Renal pelvis (tissue), 4 donors: ENCODE measurements around the gene OR52A1. TPM values are rescaled to one million over a fixed set of nuclear protein-coding genes. Genes with fewer than 3 reads are reported as not detected.

Experiments used
- DNase-seq: peaks from one replicate; pipeline ENCODE4 v3.0.0-alpha.2; 2013
- polyA plus RNA-seq, 3 donors: library from polyadenylated mRNA; unstranded; fragments of 120-200 nt; gene quantifications; one replicate each; pipeline ENCODE4 v1.2.1, GENCODE V29; 2013; ENCODE audit not compliant: insufficient read length in 3 of 3

The OR52A1 gene
- polyA plus RNA-seq, 3 donors, result 0.01 to 0.04 (median 0.03) TPM

DNA sequence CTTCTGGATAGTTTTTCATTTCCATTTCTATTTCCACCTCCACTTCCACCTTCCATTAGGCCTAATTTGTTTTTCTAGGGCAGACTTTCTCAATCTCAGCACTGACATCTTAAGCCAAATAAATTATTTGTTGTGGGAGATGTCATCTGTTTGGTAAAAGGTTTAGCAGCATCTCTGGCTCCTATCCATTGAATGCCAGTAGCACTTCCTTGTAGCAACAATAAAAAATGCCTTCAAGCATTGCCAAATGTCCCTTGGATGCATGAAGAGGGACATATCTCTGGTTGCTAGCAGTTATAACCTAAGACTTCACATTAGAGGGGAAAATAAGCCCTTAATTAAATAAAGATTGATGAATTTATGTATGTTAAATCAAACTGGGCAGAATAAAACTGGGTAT is 18.3 kb downstream of the OR52A1 start:
- DNase-seq, result no peak

DNA sequence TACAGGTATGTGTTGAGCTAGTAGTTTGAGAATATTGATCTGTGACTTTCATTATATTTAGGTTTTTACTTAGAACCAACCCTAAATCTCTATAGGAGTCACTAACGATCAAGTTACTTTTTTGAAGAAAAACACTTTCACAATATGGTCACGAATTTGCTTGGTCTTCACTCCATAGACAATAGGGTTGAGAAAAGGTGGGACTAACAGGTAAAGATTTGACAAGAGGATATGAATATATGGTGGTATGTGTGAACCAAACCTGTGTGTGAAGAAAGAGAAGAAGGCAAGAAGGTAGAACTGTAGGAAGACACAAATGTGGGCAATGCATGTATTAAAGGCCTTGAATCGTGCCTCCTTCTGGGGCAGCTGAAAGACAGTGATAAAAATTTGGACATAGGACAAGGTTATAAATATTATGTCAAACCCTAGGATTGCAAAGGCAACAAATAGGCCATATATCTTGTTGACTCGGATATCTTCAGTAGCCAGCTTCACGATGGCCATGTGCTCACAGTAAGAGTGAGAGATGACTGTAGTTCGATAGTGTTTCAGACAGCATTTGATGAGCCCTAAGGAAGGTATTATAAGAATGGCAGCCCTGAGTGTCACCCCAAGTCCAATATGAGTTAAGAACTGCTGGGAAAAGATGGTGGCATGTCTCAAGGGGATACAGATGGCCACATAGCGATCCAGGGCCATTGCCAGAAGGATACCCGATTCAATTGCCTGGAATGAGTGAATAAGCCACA is 22.8 kb downstream of the OR52A1 start:
- no peak for DNase-seq

GRCh38 chr11:5129457-5129877 is 25.1 kb downstream of the OR52A1 start:
- no peak for DNase-seq

DNA sequence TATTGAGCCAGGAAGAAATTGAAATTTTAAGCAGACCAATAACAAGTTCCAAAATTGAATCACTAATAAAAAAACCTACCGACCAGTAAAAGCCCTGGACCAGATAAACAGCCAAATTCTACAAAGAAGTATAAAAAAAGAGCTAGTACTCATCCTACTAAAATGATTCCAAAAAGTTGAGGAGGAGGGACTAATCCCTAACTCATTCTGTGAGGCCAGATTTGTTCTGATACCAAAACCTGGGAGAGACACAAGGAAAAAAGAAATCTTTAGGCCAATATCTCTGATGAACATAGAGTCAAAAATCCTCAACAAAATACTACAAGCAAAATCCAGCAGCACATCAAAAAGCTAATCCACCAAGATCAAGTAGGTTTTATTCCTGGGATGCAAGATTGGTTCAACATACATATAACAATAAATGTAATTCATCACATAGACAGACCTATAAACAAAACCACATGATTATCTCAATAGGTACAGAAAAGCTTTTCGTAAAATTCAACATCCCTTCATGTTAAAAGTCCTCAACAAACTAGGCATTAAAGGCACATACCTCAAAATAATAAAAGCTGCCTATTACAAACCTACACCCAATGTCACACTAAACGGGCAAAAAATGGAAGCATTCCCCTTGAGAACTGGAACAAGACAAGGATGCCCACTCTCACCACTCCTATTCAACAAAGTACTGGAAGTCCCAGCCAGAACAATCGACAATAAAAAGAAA is 29.5 kb downstream of the OR52A1 start:
- DNase-seq, result no peak

DNA sequence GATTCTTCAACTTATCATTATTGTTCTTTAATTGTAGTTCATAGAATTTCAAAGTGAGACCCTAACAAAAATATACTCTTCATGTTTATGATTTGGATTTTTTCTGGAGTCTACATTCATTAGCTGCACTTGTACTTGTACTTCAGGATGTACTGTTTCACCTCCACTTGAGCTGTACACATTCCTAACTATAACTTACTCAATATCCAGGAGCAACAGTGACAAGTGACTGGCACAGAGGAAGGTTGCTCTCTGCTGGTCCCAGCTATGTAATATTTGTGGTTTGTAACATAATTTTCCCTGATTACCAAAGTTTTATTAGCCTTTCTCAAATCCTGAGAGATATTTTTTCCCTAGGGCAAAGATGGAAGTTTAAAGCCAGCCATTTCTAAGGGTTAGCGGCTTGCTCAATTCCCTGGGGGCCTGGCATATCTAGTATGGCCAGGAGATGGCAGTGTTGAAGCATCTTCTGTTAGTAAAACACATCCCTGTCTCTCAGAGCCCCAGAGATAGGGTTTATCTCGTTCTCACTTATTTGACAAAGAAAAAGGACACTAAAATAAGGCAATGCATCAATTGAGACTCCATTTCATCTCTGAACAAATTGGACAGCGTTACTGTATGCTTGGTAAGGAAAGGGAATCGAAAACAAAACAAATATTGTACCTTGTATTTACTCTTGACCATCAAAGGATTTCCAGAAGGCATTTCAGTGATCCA is 30.6 kb downstream of the OR52A1 start:
- peak; percentile 58 for DNase-seq

DNA sequence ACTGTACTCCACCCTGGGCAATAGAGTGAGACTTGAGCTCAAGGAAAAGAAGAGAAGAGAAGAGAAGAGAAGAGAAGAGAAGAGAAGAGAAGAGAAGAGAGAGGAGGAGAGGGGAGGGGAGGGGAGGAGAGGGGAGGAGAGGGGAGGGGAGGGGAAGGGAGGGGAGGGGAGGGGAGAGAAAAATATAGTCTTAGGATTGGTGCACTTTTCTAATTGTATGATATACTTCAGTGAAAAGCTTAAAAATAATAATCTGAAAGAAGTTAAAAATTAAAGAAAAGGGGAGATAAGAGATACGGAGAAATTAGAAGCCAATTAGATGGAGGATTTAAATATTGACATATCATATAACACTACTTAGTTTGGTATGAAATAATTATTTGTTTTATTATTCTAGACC is 35.7 kb downstream of the OR52A1 start:
- DNase-seq, result no peak

DNA sequence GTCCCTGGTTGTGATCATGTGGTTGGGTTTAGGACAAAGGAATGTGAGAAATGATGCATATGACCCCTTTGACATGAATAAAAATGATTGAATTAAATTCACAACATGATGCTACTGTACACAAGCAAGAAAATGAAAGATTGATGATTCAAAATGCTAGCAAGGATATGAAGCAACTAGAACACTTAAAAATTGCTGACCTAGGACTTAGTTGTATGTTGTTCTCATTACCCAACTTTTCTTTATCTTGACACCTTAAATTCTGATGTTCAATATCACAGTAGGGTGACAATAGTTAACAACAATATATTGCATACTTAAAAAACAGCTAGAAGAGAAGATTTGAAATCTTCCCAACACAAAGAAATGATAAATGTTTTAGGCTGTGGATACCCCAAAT is 37.0 kb downstream of the OR52A1 start:
- no peak for DNase-seq

DNA sequence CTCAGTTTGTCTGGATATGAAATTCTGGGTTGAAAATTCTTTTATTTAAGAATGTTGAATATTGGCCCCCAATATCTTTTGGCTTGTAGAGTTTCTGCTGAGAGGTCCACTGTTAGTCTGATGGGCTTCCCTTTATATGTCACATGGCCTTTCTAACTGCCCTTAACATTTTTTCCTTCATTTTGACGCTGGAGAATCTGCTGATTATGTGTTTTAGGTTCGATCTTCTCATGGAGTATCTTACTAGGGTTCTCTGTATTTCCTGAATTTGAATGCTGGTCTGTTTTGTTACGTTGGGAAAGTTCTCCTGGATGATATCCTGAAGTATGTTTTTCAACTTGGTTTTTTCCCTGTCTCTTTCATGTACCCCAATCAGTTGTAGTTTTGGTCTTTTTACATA is 39.2 kb downstream of the OR52A1 start:
- no peak for DNase-seq

DNA sequence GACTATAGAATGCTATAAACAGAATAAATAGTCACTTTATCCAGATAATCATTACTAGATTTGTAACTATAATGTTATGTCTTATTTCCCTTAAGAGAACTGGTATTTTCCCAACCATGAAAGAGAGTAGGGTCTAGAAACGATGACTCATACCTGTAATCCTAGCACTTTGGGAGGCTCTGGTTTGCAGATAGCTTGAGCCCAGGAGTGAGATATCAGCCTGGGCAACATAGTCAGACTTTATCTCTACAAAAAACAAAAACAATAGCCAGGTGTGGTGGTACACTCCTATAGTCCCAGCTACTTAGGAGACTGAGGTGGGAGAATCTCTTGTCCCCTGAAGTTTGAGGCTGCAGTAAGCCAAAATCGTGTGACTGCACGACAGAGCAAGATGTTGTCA is 47.3 kb downstream of the OR52A1 start:
- DNase-seq, result no peak

DNA sequence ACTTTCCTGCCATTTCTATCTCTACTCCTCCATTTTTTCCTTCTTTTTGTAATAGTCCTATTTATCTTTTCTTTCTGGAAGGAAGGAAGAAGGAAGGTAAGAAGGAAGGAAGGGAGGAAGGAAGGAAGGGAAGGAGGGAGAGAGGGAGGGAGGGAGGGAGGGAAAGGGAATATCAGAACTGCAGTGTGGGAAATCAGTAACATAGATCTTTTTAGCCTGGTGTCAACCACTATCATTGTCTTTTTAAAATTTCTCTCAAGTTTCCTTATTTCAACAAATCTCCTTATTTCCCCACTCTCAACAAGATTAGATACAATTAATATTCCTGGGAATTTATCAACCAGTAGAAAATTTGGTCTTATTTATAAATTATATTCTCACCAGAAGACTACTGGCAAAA is 51.5 kb downstream of the OR52A1 start:
- no peak for DNase-seq

GRCh38 chr11:5102246-5102645 is 52.3 kb downstream of the OR52A1 start:
- no peak for DNase-seq

GRCh38 chr11:5096011-5096410 is 58.5 kb downstream of the OR52A1 start:
- DNase-seq, result no peak

Other genes with a start within 250 kb of the OR52A1 start
- gene OR51G2, start 235.4 kb downstream of the OR52A1 start, polyA plus RNA-seq, result not detected
- gene OR51G1, start 230.4 kb downstream of the OR52A1 start, polyA plus RNA-seq, result not detected
- under 1 TPM in 1 of 3 donors, not detected in 2; 0.10 TPM for gene OR51A4, start 207.2 kb downstream of the OR52A1 start, polyA plus RNA-seq
- not detected for gene OR51A2, start 199.0 kb downstream of the OR52A1 start, polyA plus RNA-seq
- under 1 TPM; 0.01 to 0.15 (median 0.13) TPM for gene OR51L1, start 159.9 kb downstream of the OR52A1 start, polyA plus RNA-seq
- not detected for gene OR52J3, start 108.2 kb downstream of the OR52A1 start, polyA plus RNA-seq
- not detected for gene OR52E2, start 95.1 kb downstream of the OR52A1 start, polyA plus RNA-seq
- gene OR52E1, start 85.2 kb downstream of the OR52A1 start, polyA plus RNA-seq, result not detected
- gene OR52A5, start 16.4 kb downstream of the OR52A1 start, polyA plus RNA-seq, result not detected
- gene OR51V1, start 45.9 kb upstream of the OR52A1 start, polyA plus RNA-seq, result not detected
- 100 to 1,000 TPM; 107 to 153 (median 133) TPM for gene HBB, start 72.3 kb upstream of the OR52A1 start, polyA plus RNA-seq
- 1 to 10 TPM in 1 of 3 donors, under 1 TPM in 2; 0.68 to 1.1 (median 0.93) TPM for gene HBD, start 79.7 kb upstream of the OR52A1 start, polyA plus RNA-seq
- gene HBG1, start 95.1 kb upstream of the OR52A1 start, polyA plus RNA-seq, result 100 to 1,000 TPM; 482 to 633 (median 588) TPM
- gene HBG2, start 100.0 kb upstream of the OR52A1 start, polyA plus RNA-seq, result 1,000 to 10,000 TPM; 1,217 to 2,022 (median 1,324) TPM
- gene HBE1, start 115.2 kb upstream of the OR52A1 start, polyA plus RNA-seq, result 10 to 100 TPM in 1 of 3 donors, 1 to 10 TPM in 2; 2.4 to 10.5 (median 7.1) TPM
- under 1 TPM; 0.09 to 0.24 (median 0.18) TPM for gene OR51B4, start 147.2 kb upstream of the OR52A1 start, polyA plus RNA-seq
- not detected for gene OR51B2, start 169.5 kb upstream of the OR52A1 start, polyA plus RNA-seq
- under 1 TPM; 0.32 to 0.59 (median 0.34) TPM for gene OR51B5, start 188.8 kb upstream of the OR52A1 start, polyA plus RNA-seq
- not detected for gene OR51B6, start 196.8 kb upstream of the OR52A1 start, polyA plus RNA-seq
- under 1 TPM in 2 of 3 donors, not detected in 1; 0.09 to 0.14 TPM for gene OR51M1, start 229.1 kb upstream of the OR52A1 start, polyA plus RNA-seq